K562 (cell line): ENCODE data around the gene PLIN5. TPM values are rescaled to one million over a fixed set of nuclear protein-coding genes. Genes with fewer than 3 reads are reported as not detected.

ENCODE experiments used
- HNRNPL ChIP-seq: fragments of 200-400 bp; formaldehyde crosslinking; IDR thresholded peaks from 2 replicates; pipeline ENCODE4 v1.6.1; 2017; ENCODE audit warnings: low read depth, mild to moderate bottlenecking, low read length
- MAZ ChIP-seq, 2 experiments: fragments of 450-650 bp in 1 of 2; sonication (generic) in 1 of 2; formaldehyde crosslinking; IDR thresholded peaks in 1 of 2; conservative IDR thresholded peaks in 1 of 2; 2 replicates each; pipeline versions ENCODE4 v1.4.0 to v1.5.0; 2020; ENCODE audit warnings: mild to moderate bottlenecking in 1 of 2, missing genetic modification reagents in 1 of 2
- MCM3 ChIP-seq: fragments of 450-650 bp; IDR thresholded peaks from 2 replicates; pipeline ENCODE4 v1.6.1; 2016
- MEF2D ChIP-seq: conservative IDR thresholded peaks from 2 replicates; pipeline ENCODE4 v1.6.1; 2016; ENCODE audit warnings: low read depth, missing genetic modification characterization, missing compliant biosample characterization
- NFXL1 ChIP-seq: fragments of 450-650 bp; formaldehyde crosslinking; IDR thresholded peaks from 2 replicates; pipeline ENCODE4 v1.4.0; 2021; ENCODE audit warnings: mild to moderate bottlenecking
- NONO ChIP-seq, 2 experiments: fragments of 200-400 bp in 1 of 2; fragments of 450-650 bp in 1 of 2; formaldehyde crosslinking in 1 of 2; IDR thresholded peaks; 2 replicates each; pipeline ENCODE4 v1.6.1; 2017; ENCODE audit warnings: low read depth in 2 of 2, mild to moderate bottlenecking in 2 of 2, moderate library complexity in 2 of 2, low read length in 1 of 2
- SUPT5H ChIP-seq: fragments of 450-650 bp; IDR thresholded peaks from 2 replicates; pipeline ENCODE4 v1.6.1; 2016
- TBP ChIP-seq: optimal IDR thresholded peaks from 2 replicates; pipeline ENCODE3; 2011; ENCODE audit warnings: low read depth, low read length, improper control_type of control experiment
- TOE1 ChIP-seq, 2 experiments: fragments of 450-650 bp in 1 of 2; sonication (generic) in 1 of 2; formaldehyde crosslinking in 1 of 2; IDR thresholded peaks; 2 replicates each; pipeline versions ENCODE4 v1.7.1 to v1.8.0; 2016 to 2022; ENCODE audit warnings: borderline replicate concordance in 2 of 2, mild to moderate bottlenecking in 2 of 2, antibody characterized with exemption in 1 of 2, inconsistent platforms in 1 of 2, low read depth in 1 of 2, missing genetic modification reagents in 1 of 2, moderate library complexity in 1 of 2
- ZNF174 ChIP-seq: fragments of 250-450 bp; sonication (Bioruptor Pico); IDR thresholded peaks from 2 replicates; pipeline ENCODE4 v1.4.0; 2020; ENCODE audit warnings: mild to moderate bottlenecking
- ZNF263 ChIP-seq: sonication (generic); formaldehyde crosslinking; IDR thresholded peaks from 2 replicates; pipeline ENCODE4 v1.8.0; 2022; ENCODE audit warnings: mild to moderate bottlenecking, missing genetic modification reagents, borderline replicate concordance
- ZNF740 ChIP-seq, 3 experiments: fragments of 200-800 bp in 1 of 3; sonication (Bioruptor generic) in 1 of 3; sonication (generic) in 1 of 3; formaldehyde crosslinking in 1 of 3; IDR thresholded peaks; 2 replicates each; pipeline versions ENCODE4 v1.6.1 to v1.8.0; 2016 to 2022; ENCODE audit warnings: mild to moderate bottlenecking in 2 of 3, missing compliant biosample characterization in 2 of 3, missing genetic modification characterization in 2 of 3, missing genetic modification reagents in 1 of 3
- polyA plus RNA-seq, 8 experiments: library from polyadenylated mRNA; depleted of rRNA in 4 of 8; stranded (reverse) in 5 of 8; unstranded in 3 of 8; fragments of >200 nt; fragmentation: Nextera tagmentation in 2 of 8; fragmentation: Illumina TruSeq in 1 of 8; extraction: Ambion mirVana in 2 of 8; extraction: Trizol in 1 of 8; gene quantifications; 2 replicates each; pipeline versions ENCODE4 v1.2.1 to v1.2.3, GENCODE V29; 2011 to 2014; ENCODE audit warnings: inconsistent platforms in 1 of 8, missing spikeins in 1 of 8
- total RNA-seq, 7 experiments: library from RNA; depleted of rRNA in 6 of 7; stranded (reverse); fragments of >200 nt in 6 of 7; fragmentation: Illumina TruSeq in 2 of 7; extraction: Trizol in 2 of 7; gene quantifications; 2 replicates each; pipeline versions ENCODE4 v1.2.1 to v1.2.3, GENCODE V29; 2011 to 2021; ENCODE audit warnings: low replicate concordance in 1 of 7
- TF ChIP-seq, protein P1 (sequence below): sonication (generic); formaldehyde crosslinking; IDR thresholded peaks from 2 replicates; pipeline ENCODE4 v1.8.0; 2022; ENCODE audit warnings: mild to moderate bottlenecking, missing genetic modification reagents

The PLIN5 gene
- total and polyA plus RNA-seq, 9 of the 15 experiments (the other 6 are each of a cell fraction or from before 2014, with no cell fraction given), result 0.04 to 1.3 (median 0.50) TPM

GRCh38 chr19:4583961-4584669 is 49.1 kb upstream of the PLIN5 start (continued):
- TF ChIP-seq NFXL1 (CRISPR knock-in tag) (no peak), TOE1 (IDR thresholded peaks at IDR 0.05; ENCODE audit: borderline replicate concordance) (peak; percentile 84), TOE1 (CRISPR knock-in tag; IDR thresholded peaks at IDR 0.05; ENCODE audit: borderline replicate concordance, low read depth) (no peak), MCM3 (no peak), ZNF174 (no peak), ZNF263 (peak; percentile 85), MAZ (CRISPR knock-in tag; conservative IDR thresholded peaks at IDR 0.05 in 1 of 2, IDR thresholded peaks at IDR 0.05 in 1 of 2) (0 out of 4 replicates have a peak, but pooled peaks of 1 of the 2 experiments have one; percentile 35), NONO (IDR thresholded peaks at IDR 0.05; ENCODE audit: low read depth in 2 of 2, low read length in 1 of 2) (no peak), SUPT5H (no peak), ZNF740 (CRISPR knock-in tag; IDR thresholded peaks at IDR 0.05) (peak; percentile 23), ZNF740 (tag; IDR thresholded peaks at IDR 0.05) (no peak), HNRNPL (no peak), TBP (peak; percentile 16), MEF2D (tag) (no peak)
- TF ChIP-seq, protein P1, sequence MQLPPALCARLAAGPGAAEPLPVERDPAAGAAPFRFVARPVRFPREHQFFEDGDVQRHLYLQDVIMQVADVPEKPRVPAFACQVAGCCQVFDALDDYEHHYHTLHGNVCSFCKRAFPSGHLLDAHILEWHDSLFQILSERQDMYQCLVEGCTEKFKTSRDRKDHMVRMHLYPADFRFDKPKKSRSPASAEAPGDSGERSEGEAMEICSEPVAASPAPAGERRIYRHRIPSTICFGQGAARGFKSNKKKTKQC (CRISPR knock-in tag), result peak; percentile 1; the same call in 1 of the 2 replicates
